HG03558 (cell line): ENCODE measurements around the gene NUP93.
"Not testable (repeated sequence)": the region's sequence is repeated elsewhere in the genome, so short reads cannot be mapped to it uniquely, and the experiment has no call there.

Experiments used
- ATAC-seq: cut with Tn5 transposase; IDR thresholded peaks from one replicate; pipeline ENCODE4 v1.9.1; 2021; ENCODE audit warnings: moderate number of reproducible peaks; ENCODE audit not compliant: unreplicated experiment; ENCODE audit errors: extremely low read depth

NUP93 gene

DNA sequence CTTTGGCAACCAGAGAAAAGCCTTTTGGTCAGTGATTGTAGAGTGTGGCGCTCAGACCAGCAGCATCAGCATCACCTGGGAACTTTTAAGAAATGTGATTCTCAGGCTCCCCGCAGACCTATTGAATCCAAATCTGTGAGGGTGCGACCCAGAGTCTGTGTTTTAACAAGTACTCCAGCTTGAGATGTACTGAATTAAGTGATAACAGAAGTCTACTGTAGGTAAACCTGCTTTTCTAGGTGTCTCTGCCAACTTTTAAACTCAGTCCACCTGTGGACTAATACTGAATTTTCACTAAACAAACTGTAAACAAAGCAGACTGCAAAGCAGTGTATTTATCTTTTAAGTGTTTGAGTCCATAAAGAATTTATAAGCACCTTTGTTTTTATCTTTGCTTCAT is 43.6 kb downstream of the NUP93 start:
- no peak for ATAC-seq

DNA sequence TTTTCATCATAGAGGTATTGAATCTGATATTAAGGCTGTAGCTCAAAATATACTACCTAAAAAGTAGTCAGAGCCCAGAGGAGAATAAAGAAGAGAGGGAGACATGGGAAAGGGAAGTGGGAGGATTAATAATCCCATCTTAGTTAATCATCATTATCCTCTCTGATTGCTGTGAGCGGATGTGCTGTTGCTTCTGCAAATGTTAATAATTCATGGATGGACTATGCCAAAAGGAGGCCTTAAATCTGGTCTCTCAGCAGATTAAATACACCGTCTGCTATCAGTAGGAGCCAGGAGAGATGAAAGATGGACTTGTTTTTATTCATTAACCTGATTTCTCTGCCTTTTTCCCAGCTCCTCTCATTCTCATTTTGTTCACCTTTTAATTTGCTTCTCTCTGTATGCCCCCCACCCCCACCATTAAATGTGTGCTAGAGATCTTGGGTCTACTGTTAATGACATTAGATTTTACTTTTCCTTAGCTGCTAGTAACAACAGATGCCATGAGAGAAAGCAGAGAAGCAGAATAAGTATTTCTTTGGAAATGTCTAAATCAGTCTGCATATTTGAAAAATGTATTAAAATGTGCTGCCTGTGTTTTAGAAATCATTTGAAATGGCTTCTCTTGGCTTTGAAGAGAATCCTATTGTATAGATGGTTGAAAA is 44.2 kb downstream of the NUP93 start:
- ATAC-seq = no peak

DNA sequence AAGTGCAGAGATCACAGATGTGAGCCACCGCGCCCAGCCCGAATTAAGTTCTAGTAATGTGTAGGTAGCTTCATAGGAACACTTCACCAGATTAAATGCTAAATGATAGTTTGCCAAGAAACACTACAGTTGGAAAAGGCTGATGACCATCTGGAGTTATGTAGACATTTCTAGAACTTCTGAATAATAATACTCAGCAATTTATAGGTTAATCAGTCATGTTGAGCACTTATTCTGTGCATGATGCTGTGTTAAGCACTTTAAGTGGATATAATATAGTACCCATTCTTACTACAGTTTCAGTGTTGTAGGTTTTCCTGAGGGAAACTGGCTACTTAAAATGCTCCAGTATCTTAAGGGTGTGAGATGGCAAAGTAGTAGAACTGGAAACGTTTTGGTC is 45.2 kb downstream of the NUP93 start:
- no peak for ATAC-seq

DNA sequence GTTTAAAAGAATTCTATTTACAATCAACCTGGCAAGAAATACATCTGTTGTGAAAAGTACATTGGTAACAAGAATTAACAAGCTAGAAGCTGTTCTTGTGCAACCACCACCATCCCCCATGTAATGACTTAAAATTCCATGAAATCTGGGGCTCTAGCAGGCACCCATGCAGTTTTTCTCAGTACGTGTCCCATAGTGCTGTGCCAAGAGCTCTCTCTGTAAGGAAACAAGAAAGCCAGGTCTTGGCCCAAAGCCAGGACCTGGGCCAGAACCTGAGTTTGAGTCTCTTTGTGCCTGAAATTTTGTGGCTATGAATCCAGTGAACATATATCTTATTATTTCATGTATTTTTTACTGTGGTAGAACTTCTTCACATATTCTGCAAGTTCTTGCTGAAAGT is 46.6 kb downstream of the NUP93 start:
- ATAC-seq = no peak

DNA sequence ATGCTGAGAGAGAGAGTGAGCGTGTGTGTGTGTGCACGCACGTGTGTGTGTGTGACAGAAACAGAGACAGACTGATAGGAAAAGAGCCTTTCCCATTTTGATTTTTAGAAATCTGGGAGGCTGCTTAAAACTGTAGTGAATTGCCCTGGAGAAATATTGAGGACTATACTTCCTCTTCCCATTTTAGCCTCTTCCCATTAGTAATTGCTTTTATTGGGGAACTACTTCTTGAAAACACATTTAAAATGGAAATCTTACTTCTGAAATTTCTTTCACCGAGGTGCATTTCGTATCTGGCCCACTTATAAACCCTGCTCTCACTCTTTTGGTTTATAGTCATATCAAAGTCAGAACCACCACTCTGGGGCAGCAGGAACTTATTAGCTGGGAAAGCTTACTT is 47.1 kb downstream of the NUP93 start:
- ATAC-seq = no peak

DNA sequence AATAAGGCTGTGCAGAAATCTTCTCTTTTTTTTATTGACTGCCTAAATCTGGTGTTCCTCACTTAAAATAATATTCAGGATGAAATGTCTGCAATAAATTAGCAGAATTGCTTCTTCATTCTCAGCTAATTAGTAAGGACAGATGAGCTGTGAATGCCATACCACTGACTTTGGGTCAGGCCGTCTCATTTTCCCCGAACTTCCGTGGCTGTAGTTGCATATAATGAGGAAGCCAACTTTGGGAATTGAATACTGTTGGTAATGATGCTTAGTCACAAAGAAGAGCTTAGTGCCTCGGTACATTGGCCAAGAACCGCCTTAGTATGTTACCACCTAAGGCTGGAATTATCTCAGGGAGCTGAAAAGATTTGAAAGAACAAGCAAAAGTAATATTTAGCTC is 47.6 kb downstream of the NUP93 start:
- no peak for ATAC-seq

DNA sequence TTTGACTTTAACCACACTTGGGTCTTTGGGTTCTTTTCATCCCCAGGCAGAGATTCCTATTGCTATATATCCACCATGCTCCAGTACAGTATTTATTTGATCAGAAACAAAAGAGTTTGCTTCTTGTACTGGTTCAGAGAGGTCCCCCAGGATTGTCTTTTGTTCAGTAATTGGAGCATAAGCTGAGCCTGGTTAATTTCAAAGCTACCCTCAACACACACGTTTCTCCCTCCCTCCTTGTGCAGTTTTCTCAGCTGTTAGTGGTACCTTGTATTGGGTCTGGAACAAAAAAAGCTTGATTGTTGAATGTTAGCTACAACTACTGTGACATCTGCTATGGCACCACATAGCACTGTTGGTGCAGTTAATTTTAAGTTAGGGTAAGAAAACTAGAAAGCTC is 50.0 kb downstream of the NUP93 start:
- ATAC-seq = no peak

DNA sequence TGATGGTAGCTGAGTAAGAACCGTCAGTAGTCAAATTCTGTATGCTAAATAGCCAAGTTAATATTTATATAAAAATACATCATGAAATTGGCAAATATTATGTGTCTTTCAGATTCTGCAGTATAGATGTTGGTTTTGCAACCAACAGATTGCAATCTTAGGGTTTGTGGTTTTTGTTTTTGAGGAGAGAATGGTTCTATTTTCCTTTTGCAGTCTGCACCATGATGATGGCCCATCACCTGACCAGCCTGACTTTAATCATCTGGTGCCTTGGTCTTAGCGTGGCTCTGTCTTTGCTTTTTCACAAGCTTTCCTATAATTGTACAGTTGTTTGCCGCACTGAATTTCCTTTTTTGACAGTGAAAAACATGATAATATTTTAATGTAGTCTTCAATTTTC is 50.7 kb downstream of the NUP93 start:
- ATAC-seq = no peak

DNA sequence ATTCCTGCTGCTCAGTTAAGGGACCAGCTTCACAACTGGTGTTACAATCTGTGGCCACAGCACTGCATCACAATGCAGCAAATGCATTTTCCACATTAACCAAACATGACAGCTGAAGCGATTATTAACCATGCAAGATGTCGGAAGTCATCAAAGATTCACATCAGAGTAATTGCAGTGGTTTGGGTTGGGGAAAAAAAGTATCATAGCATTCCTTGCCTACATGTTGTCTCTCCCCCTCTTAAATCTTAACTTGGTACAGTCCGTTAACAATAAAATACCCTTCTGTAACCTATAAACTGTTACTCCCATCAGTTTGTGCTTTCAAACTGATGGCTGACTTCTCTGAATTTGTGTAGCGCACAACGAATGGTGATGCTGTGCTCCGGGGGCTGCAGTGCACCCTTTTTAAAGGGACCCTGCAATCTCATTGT is 51.6 kb downstream of the NUP93 start:
- ATAC-seq = no peak

DNA sequence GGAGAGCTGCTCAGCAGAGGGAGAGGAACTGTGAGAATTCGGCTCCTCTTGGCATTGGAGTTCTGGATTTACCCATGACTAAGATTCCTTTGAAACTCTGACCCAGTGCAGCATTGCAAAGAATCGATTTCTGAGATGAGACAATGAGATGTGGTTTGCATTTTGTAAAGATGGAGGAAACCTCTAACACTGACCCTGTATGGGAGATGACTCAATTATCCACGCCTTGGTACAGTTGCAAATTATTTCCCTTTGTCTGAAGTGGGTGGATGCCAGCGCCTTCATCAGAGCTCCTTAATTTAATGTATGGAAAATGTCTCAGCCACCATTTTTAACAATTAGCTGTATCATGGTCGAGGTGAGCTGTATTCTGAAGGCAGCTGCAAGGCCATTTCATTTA is 53.4 kb downstream of the NUP93 start:
- no peak for ATAC-seq

DNA sequence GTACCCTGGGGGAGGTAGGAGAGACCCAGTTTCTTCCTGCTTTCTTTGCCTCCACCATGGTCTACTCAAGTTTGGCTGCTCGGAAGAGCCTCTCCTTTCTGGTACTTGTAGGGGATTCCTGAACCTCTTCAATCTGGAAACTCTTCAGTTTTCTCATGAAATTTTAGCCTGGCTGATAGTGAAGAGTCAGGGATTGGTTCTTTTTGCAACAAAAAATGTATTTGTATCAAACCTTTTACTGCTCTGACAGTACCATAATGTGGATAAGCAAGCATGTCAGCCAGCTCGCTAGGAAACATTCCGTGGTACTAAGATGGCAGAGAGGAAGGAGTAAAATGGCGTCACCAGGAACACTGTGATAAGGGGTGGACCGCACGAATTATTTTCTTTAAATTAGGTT is 55.4 kb downstream of the NUP93 start:
- no peak for ATAC-seq

DNA sequence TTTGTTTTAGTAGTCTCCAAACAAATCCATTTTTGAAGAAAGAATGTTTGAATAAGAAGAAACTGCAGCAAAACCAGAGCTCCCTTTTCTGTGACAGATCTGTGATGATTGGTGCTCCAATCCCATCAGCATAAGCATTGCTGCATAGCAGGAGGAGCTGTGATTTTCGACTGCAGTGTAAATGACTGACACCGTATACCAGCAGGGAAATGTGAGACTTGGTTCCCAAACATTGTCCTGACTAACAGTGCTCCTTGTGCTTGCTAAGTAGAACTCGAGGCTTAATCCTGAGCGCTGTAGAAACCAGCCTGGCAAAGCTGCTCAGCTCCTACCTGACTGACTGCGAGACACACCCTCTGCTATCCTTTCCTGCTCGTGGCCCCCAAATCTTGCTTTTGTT is 57.2 kb downstream of the NUP93 start:
- ATAC-seq = no peak

DNA sequence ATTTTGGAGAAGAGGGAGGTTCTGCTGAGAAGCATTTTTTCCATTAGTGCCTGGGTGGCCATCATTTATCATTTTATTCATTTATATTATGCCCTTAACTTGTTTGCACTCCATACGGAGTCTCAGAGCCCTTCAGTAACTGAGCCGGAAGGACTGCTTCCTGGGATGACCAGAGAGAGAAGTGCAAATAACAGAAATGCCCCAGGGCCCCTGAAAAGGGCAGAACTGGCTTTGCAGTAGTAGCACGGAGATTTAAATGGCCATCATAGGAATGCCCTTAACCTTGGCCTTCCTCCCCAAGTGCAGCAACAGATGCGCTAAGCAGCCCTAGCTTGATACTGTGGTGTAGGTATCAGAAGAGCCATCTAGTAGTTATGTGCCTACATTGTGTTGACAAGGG is 58.5 kb downstream of the NUP93 start:
- ATAC-seq = no peak

DNA sequence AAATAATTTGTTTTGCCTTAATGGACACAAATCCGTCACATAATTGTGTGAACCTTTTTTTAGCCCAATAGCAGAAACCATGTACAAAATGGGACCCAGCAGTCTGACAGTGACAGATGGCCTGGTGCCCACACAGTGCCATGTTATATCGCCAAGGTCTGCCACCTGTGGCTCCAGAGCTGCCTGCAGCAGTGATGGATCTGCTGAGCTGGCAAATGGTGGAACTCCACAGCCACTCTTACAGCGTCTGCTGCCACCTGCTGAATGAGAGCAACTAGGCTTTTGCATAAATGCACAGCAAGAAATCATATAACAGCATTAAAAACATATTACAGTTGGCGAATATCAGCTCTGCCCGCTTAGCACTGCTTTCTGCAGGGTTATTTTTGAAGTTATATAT is 59.4 kb downstream of the NUP93 start:
- no peak for ATAC-seq

DNA sequence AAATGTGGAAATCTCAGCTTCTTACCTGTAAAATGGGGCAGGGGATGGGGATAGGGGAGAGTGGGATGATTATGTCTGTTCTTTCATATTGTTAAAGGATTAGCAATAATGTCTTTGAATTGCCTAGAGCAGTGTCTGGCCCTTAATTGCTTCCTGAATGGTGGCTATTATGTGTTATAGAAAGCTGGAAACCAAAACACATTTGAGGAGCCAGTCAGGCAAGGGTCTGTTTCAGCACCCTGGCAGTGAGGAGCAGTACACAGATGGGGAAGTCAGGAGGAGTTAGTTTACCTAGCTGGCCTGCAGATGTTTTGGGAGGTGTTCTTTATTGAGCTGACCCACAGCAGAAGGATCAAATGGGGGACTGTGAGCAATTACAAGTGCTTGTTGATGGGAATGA is 63.0 kb downstream of the NUP93 start:
- ATAC-seq = no peak

DNA sequence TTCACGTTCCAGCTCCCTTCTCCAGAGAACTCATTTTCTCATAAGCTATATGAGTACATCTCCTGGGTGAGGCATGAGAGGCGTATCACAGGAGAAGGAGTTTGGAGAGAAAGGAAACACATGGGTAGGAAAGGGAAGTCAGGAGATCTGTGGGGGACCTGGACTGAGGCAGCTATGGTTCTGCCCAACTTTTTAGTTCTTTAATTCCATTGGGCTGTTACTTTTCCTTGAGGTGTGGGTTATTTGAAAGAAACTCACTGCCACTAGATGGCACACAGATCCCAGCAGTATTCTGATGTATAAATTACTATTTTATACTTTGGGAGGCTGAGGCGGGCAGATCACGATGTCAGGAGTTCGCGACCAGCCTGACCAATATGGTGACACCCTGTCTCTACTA is 63.6 kb downstream of the NUP93 start:
- no peak for ATAC-seq

DNA sequence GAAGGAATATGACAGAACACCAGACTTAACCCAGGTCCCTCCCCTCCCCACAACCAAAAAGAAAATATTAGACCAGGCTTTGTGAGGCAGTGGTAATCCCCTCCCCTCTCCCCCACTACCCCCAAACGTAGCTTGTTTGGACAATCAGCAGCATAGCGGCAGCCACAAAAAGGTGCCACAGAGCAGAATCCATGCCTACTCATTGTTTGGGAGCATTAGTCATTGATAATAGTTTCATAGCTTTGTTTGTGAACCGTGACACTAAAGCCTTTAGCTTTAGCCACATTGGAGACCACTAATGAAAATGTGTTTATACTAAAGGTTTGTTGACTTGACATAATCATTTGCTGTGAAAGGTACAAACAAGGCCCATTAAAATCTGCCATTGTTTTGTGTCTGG is 65.1 kb downstream of the NUP93 start:
- no peak for ATAC-seq

DNA sequence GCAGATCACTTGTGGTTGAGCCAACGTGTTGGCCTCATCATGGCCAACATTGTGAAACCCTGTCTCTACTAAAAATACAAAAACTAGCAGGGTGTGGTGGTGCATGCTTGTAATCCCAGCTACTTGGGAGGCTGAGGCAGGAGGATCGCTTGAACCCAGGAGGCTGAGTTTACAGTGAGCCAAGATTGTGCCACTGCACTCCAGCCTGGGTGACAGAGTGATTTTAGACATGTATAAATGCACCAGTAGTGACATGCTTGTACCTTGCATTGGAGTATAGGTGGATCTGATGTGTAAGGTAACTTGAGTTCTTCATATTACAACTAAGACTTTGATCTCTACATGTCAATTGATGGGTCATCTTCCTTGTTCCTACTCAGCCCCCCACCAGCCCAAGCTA is 67.1 kb downstream of the NUP93 start:
- not testable (repeated sequence) for ATAC-seq

DNA sequence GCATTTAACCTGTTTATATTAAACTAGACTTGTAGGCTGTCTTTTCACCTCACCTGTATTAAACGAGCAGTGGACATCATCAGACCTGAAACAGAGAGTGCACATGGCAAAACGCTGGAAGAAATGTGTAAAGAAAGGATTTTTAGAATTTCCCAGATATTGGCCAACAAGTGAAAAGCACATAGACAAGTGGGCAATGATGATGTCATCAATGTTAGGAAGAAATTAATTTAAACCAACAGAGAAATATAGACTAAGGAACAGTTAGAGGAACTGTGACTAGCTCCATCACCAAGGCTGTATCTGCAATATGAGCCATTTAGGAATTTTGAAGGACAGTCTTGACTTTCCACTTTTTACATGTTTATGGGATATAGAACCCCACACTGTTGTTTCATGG is 67.9 kb downstream of the NUP93 start:
- no peak for ATAC-seq

DNA sequence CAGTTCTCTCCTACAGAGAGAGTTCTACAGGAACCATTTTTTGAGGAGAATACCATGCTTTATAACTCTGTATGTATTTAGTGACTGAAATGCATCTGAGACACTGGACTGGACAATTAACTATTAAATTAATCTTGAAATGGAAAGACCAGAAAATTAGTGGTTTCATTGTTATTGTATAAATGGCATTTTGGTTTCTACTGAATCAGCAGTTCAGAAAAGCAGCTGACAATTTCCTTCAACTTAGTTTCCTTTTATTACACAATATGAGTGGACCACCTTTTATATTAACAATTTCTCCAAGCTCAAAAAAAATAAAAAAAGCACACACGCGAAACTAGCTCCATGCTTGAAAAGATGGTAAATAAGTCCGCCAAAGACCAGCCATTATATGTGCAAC is 69.0 kb downstream of the NUP93 start:
- no peak for ATAC-seq

DNA sequence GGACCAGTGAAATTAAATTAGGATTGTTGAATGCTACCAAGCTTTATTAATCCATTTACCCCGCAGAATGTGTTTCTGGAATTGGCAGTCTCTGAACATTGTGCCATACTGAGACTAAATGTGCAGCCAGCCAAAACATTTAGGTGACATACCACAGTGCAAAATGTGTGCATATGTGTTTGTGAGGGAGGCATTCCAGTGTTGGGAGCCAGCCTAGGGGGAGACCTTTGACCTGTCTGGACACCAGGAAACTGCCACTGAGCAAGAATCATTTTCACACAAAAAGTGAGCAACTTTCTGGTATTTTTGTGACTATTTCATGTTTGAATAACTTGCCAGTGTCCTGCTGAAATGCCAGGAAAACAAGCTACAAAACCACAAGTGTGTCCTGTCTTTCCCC is 70.4 kb downstream of the NUP93 start:
- no peak for ATAC-seq

DNA sequence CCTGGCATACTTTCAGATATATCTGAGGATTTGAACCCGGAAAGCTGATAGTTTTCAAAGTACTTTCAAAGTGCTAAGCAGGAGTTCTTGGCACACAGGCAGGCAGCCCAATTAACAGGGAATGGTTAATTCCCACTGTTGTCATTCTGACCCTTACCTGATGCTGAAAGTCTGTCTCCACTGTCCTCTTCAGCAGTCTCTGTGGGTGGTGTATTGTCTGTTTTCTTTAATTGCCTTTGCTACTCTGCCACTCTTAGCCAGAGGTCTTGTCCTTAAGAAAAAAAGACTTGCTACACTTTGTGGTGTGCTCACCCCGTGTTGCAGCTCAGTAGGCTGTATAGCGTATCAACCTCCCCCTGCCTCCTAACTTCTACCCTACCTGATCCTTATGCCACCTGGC is 71.8 kb downstream of the NUP93 start:
- ATAC-seq = no peak
